CD14-positive monocyte (primary cell): Measurements from ENCODE around the gene RNF40. TPM values are rescaled to one million over a fixed set of nuclear protein-coding genes. Genes with fewer than 3 reads are reported as not detected.

Experiments used
- DNase-seq, 3 donors: peaks; one replicate each; pipeline ENCODE4 v3.0.0-alpha.2; 2011 to 2022
- H2AFZ ChIP-seq: 2 replicates; pipeline ENCODE4 v1.6.0; 2012; ENCODE audit warnings: mild to moderate bottlenecking, low read depth, low read length, inconsistent platforms; ENCODE audit not compliant: insufficient read depth, poor library complexity, severe bottlenecking
- H3K27ac ChIP-seq, 2 donors: 1 replicate in 1 of 2; 2 replicates in 1 of 2; pipeline ENCODE4 v1.5.1; 2012 to 2013; ENCODE audit warnings: low read length in 2 of 2, control low read depth in 1 of 2, inconsistent platforms in 1 of 2, low read depth in 1 of 2, mild to moderate bottlenecking in 1 of 2
- H3K27me3 ChIP-seq, 2 donors: one replicate each; pipeline versions ENCODE4 v1.6.0 to v1.6.1; 2011 to 2013; ENCODE audit warnings: low read length in 2 of 2; ENCODE audit not compliant: control insufficient read depth in 2 of 2, insufficient read depth in 2 of 2
- H3K36me3 ChIP-seq, 2 donors: replicated peaks in 1 of 2; 1 replicate in 1 of 2; 2 replicates in 1 of 2; pipeline versions ENCODE4 v1.5.1 to v1.6.1; 2012 to 2013; ENCODE audit warnings: low read length in 2 of 2, control low read depth in 1 of 2, inconsistent platforms in 1 of 2, mild to moderate bottlenecking in 1 of 2; ENCODE audit not compliant: insufficient read depth in 2 of 2, control insufficient read depth in 1 of 2
- H3K4me1 ChIP-seq, 2 donors: 1 replicate in 1 of 2; 2 replicates in 1 of 2; pipeline versions ENCODE4 v1.5.1 to v1.6.1; 2012 to 2013; ENCODE audit warnings: low read length in 2 of 2, control low read depth in 1 of 2, inconsistent platforms in 1 of 2, mild to moderate bottlenecking in 1 of 2, moderate library complexity in 1 of 2; ENCODE audit not compliant: insufficient read depth in 2 of 2, control insufficient read depth in 1 of 2
- H3K4me2 ChIP-seq: replicated peaks from 2 replicates; pipeline ENCODE3; 2012; ENCODE audit warnings: low read length, moderate library complexity, mild to moderate bottlenecking; ENCODE audit not compliant: poor library complexity, severe bottlenecking; ENCODE audit errors: extremely low read depth
- H3K4me3 ChIP-seq, 3 experiments: fragments of 200-600 bp in 1 of 3; sonication (generic) in 1 of 3; replicated peaks in 1 of 3; 1 replicate in 2 of 3; 2 replicates in 1 of 3; pipeline ENCODE4 v1.5.1; 2011 to 2013; ENCODE audit warnings: low read length in 3 of 3, mild to moderate bottlenecking in 3 of 3, control low read depth in 2 of 3, low read depth in 2 of 3, inconsistent platforms in 1 of 3, moderate library complexity in 1 of 3
- H3K79me2 ChIP-seq: 2 replicates; pipeline ENCODE4 v1.6.0; 2012; ENCODE audit warnings: mild to moderate bottlenecking, control low read depth, inconsistent platforms, low read length, moderate library complexity; ENCODE audit not compliant: insufficient read depth
- H3K9ac ChIP-seq: 2 replicates; pipeline ENCODE4 v1.6.0; 2017; ENCODE audit warnings: low read length, mild to moderate bottlenecking; ENCODE audit not compliant: insufficient read depth, poor library complexity, severe bottlenecking
- H3K9me3 ChIP-seq, 2 donors: replicated peaks in 1 of 2; 1 replicate in 1 of 2; 2 replicates in 1 of 2; pipeline versions ENCODE4 v1.5.1 to v1.6.1; 2012 to 2013; ENCODE audit warnings: low read length in 2 of 2, control low read depth in 1 of 2; ENCODE audit not compliant: control insufficient read depth in 1 of 2, insufficient read depth in 1 of 2
- H4K20me1 ChIP-seq: 2 replicates; pipeline ENCODE4 v1.6.0; 2012; ENCODE audit warnings: mild to moderate bottlenecking, low read length, control low read depth, moderate library complexity; ENCODE audit not compliant: insufficient read depth
- H3K27ac Mint-ChIP-seq, 7 donors: one replicate each; pipeline ENCODE4 v1.8.0; 2020; ENCODE audit warnings: mild to moderate bottlenecking in 7 of 7, mixed read lengths in 7 of 7, moderate library complexity in 6 of 7, inconsistent platforms in 2 of 7
- H3K27me3 Mint-ChIP-seq, 3 donors: one replicate each; pipeline ENCODE4 v1.8.0; 2021 to 2022; ENCODE audit warnings: low read depth in 3 of 3, mild to moderate bottlenecking in 3 of 3, mixed read lengths in 3 of 3, moderate library complexity in 3 of 3, inconsistent platforms in 1 of 3
- H3K36me3 Mint-ChIP-seq, 2 donors: one replicate each; pipeline ENCODE4 v1.8.0; 2020; ENCODE audit warnings: mixed read lengths in 2 of 2, inconsistent platforms in 1 of 2, mild to moderate bottlenecking in 1 of 2
- H3K4me1 Mint-ChIP-seq: one replicate; pipeline ENCODE4 v1.8.0; 2020; ENCODE audit warnings: mild to moderate bottlenecking, mixed read lengths
- H3K4me3 Mint-ChIP-seq, 2 donors: one replicate each; pipeline ENCODE4 v1.8.0; 2020; ENCODE audit warnings: mild to moderate bottlenecking in 2 of 2, mixed read lengths in 2 of 2, moderate library complexity in 1 of 2
- H3K9me3 Mint-ChIP-seq, 7 donors: one replicate each; pipeline ENCODE4 v1.8.0; 2020 to 2022; ENCODE audit warnings: mixed read lengths in 7 of 7, mild to moderate bottlenecking in 6 of 7, moderate library complexity in 6 of 7, inconsistent platforms in 2 of 7
- WGBS: methylation state at CpG from one replicate; pipeline ENCODE4 v1.1.5; 2013; ENCODE audit warnings: missing lambda C conversion rate; ENCODE audit not compliant: insufficient coverage; 5-methylcytosine and 5-hydroxymethylcytosine counted together
- intact Hi-C, 2 donors: fragments of 100-400 bp; cut with micrococcal nuclease; formaldehyde crosslinking; loops; one replicate each; pipeline versions ENCODE4 v1.15.0 to v1.15.1; 2023
- polyA plus RNA-seq, 3 donors: library from polyadenylated mRNA; depleted of rRNA in 1 of 3; unstranded in 2 of 3; stranded (reverse) in 1 of 3; fragments of 300-500 nt in 2 of 3; fragments of >200 nt in 1 of 3; fragmentation: Illumina TruSeq in 2 of 3; gene quantifications; 1 replicate in 2 of 3; 2 replicates in 1 of 3; pipeline ENCODE4 v1.2.3, GENCODE V29; 2012 to 2021
- TF ChIP-seq, protein P1 (sequence below): fragments of 200-600 bp; IDR thresholded peaks from one replicate; pipeline ENCODE4 v1.8.0; 2022; ENCODE audit warnings: antibody characterized with exemption, mild to moderate bottlenecking

Gene RNF40
- polyA plus RNA-seq, 3 donors = 14.8 to 53.5 (median 34.9) TPM

DNA sequence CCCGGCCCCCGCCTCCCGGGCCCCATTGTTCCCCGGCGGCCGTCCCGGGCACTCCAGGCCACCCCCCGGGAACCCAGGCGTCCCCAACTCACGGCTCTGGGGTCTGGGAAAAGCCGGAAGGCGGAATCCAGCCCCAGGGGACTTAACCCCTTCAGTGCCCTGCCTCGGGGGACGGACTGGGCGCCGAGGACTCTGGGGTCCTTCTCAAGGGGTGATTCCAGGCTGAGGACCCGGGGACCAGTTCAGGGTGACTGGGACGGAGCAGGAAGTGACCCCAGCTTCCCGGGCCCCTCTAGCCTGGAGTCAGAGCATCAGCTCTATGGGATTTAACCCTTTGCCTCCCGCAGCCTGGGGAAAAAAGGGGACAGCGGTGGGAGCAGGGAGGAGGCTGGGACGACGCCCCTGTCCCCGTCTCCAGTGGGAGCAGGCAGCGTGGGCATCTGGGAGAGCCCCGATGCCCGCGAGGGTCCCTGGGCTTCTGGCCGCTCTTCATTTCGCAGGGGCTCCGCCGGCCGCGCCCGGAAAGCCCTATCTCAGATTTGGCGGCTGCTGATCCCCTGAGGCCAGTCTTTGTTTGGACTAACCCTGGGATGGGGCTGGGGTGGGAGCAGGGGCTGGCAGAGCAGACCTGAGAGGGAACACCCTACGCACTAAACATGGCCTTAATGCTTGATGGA is 25.0 kb downstream of the RNF40 start, which contains the start of gene ZNF629:
Gene ZNF629 (minus strand): TSS at position 270 of the 677 bp plus-strand sequence. CDS start 2,723 bp downstream, outside the sequence.
- Mint-ChIP-seq H3K27me3 (peaks cover 0 to 8% (median 4%) of the 10 kb centered on the region in 3 donors), H3K4me1 (peaks cover 28% of the 10 kb centered on the region), H3K4me3 (peak within 1 kb of the TSS; percentile 91 to 92), H3K9me3 (peaks cover 0 to 2% (median 0%) of the 10 kb centered on the region in 7 donors), H3K27ac (peak within 1 kb of the TSS in 4 of 7 donors; percentile 2 to 77 (median 32)), H3K36me3 (peaks cover 14 to 26% of the 10 kb centered on the region in 2 donors)
- H3K27ac ChIP-seq = peak within 1 kb of the TSS; percentile 29 to 67
- no peaks in the 10 kb centered on the region for H3K9me3 ChIP-seq
- under 1% methylated on average over 31 of the region's 37 CpGs for WGBS
- H2AFZ ChIP-seq = peak within 1 kb of the TSS; percentile 98
- TF ChIP-seq, protein P1, sequence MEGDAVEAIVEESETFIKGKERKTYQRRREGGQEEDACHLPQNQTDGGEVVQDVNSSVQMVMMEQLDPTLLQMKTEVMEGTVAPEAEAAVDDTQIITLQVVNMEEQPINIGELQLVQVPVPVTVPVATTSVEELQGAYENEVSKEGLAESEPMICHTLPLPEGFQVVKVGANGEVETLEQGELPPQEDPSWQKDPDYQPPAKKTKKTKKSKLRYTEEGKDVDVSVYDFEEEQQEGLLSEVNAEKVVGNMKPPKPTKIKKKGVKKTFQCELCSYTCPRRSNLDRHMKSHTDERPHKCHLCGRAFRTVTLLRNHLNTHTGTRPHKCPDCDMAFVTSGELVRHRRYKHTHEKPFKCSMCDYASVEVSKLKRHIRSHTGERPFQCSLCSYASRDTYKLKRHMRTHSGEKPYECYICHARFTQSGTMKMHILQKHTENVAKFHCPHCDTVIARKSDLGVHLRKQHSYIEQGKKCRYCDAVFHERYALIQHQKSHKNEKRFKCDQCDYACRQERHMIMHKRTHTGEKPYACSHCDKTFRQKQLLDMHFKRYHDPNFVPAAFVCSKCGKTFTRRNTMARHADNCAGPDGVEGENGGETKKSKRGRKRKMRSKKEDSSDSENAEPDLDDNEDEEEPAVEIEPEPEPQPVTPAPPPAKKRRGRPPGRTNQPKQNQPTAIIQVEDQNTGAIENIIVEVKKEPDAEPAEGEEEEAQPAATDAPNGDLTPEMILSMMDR = no peak
- H3K4me2 ChIP-seq = peak within 1 kb of the TSS; percentile 99
- H3K9ac ChIP-seq = peak within 1 kb of the TSS; percentile 76
- H3K4me1 ChIP-seq = peaks cover 15 to 19% of the 10 kb centered on the region in 2 donors
- DNase-seq = peak; percentile 36 to 38 (median 37)
- H3K79me2 ChIP-seq = peaks cover 24% of the 10 kb centered on the region
- peak within 1 kb of the TSS; percentile 94 to 99 (median 94) for H3K4me3 ChIP-seq
- intact Hi-C loops = loop anchor here in 1 of 2 donors (2.0 kb wide), 1 partner anchor 20 kb away; no protein-coding TSS in a partner anchor
- no peaks in the 10 kb centered on the region for H3K27me3 ChIP-seq
- H4K20me1 ChIP-seq = no peaks in the 10 kb centered on the region
- peaks cover 17 to 22% of the 10 kb centered on the region in 2 donors for H3K36me3 ChIP-seq

DNA sequence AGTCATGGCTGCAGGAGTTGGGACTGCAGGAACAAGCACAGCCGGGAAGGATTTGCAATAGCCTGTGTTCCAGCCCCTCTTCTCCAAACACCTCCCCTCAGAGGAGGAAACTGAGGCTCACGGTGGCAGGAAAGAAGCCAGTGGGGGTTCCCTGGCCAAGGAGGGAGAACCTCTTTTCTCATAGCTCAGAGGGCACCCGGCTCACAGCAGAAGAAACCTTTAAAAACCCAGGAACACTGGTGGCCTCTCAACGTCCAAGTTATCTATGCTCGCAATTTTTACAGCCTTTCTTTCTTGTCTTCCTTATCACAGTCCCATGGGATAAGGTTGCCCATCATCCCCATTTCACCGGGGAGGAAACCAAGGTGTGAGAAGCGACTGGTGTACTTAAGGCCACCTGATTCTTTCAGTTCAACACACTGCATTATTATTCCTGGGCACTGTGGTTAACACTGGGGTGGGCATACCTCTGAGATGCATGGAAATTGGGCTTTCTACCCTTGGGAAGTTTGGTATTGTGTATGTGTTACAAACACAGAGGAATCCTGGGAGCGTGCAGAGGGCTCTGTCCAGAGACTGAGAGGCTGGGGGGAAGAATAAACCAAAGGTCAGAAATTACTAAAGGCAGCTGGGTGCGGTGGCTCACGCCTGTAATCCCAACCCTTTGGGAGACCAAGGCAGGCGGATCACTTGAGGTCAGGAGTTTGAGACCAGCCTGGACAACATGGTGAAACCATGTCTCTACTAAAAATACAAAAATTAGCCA is 25.7 kb downstream of the RNF40 start:
- peaks cover 24% of the 10 kb centered on the region for H3K79me2 ChIP-seq
- H3K9me3 Mint-ChIP-seq = peaks cover 0 to 2% (median 0%) of the 10 kb centered on the region in 7 donors
- peaks cover 11 to 18% of the 10 kb centered on the region in 2 donors for H3K36me3 Mint-ChIP-seq
- 74% methylated on average over 7 of the region's 11 CpGs for WGBS
- no peaks in the 10 kb centered on the region for H3K27me3 ChIP-seq
- H3K4me2 ChIP-seq = peak overlapping the region; percentile 99
- H4K20me1 ChIP-seq = no peaks in the 10 kb centered on the region
- peaks cover 10 to 14% of the 10 kb centered on the region in 2 donors for H3K36me3 ChIP-seq
- H3K27me3 Mint-ChIP-seq = peaks cover 0 to 8% (median 4%) of the 10 kb centered on the region in 3 donors
- TF ChIP-seq, protein P1 = no peak
- H3K27ac Mint-ChIP-seq = peak overlapping the region in 1 of 7 donors; percentile 2
- peak overlapping the region; percentile 76 for H3K9ac ChIP-seq
- no peak for DNase-seq
- peak overlapping the region; percentile 98 for H2AFZ ChIP-seq
- H3K4me1 Mint-ChIP-seq = peaks cover 28% of the 10 kb centered on the region
- intact Hi-C loops = loop anchor here in 1 of 2 donors (2.0 kb wide), 1 partner anchor 19 kb away; no protein-coding TSS in a partner anchor
- H3K4me1 ChIP-seq = peaks cover 15 to 19% of the 10 kb centered on the region in 2 donors
- peak overlapping the region; percentile 94 to 99 (median 94) for H3K4me3 ChIP-seq
- H3K27ac ChIP-seq = peak overlapping the region in 1 of 2 donors; percentile 67
- H3K4me3 Mint-ChIP-seq = peak overlapping the region; percentile 91 to 92
- no peaks in the 10 kb centered on the region for H3K9me3 ChIP-seq
